Activated CD4-positive, alpha-beta T cell treated with anti-CD3 and anti-CD28 coated beads for 36 hours (primary cell): ENCODE measurements around the gene ZNF554. TPM values are rescaled to one million over a fixed set of nuclear protein-coding genes. Genes with fewer than 3 reads are reported as not detected.

Source experiments
- ATAC-seq: fragments of 200-7000 bp; cut with Tn5 transposase; one replicate; pipeline ENCODE4 v1.10.0; 2021; ENCODE audit warnings: mild to moderate bottlenecking, moderate library complexity
- CTCF ChIA-PET: fragments of 350-600 bp; sonication (Branson Sonifier 250); formaldehyde crosslinking; loops from one replicate; lab custom pipeline; 2021; ENCODE audit warnings: antibody characterized with exemption; lab: Charles Lee
- POLR2A ChIA-PET: fragments of 350-600 bp; sonication (Branson Sonifier 250); formaldehyde crosslinking; loops from one replicate; lab custom pipeline; 2021; ENCODE audit warnings: antibody characterized with exemption, inconsistent platforms; lab: Charles Lee
- DNase-seq: peaks from one replicate; pipeline ENCODE4 v3.0.0-alpha.2; 2020
- H3K27ac Mint-ChIP-seq: one replicate; pipeline ENCODE4 v1.8.0; 2021; ENCODE audit warnings: mixed read lengths
- H3K27me3 Mint-ChIP-seq: one replicate; pipeline ENCODE4 v1.8.0; 2021; ENCODE audit warnings: mixed read lengths
- H3K36me3 Mint-ChIP-seq: one replicate; pipeline ENCODE4 v1.8.0; 2021; ENCODE audit warnings: low read depth, mixed read lengths
- H3K4me1 Mint-ChIP-seq: one replicate; pipeline ENCODE4 v1.8.0; 2021; ENCODE audit warnings: mixed read lengths
- H3K4me3 Mint-ChIP-seq: one replicate; pipeline ENCODE4 v1.8.0; 2021; ENCODE audit warnings: mild to moderate bottlenecking, moderate library complexity, mixed read lengths
- H3K9me3 Mint-ChIP-seq: one replicate; pipeline ENCODE4 v1.8.0; 2021; ENCODE audit warnings: low read depth, mixed read lengths
- intact Hi-C, 2 experiments: fragments of 100-400 bp; cut with DNase I in 1 of 2; cut with micrococcal nuclease in 1 of 2; formaldehyde crosslinking; loops; one replicate each; pipeline versions ENCODE4 v1.14.2 to v1.15.1; 2022 to 2024; cut with DNase I, micrococcal nuclease
- total RNA-seq, 2 experiments: library from RNA; stranded (reverse); gene quantifications; one replicate each; pipeline ENCODE4 v1.2.3, GENCODE V29; 2021

ZNF554 gene
- total RNA-seq, 2 experiments from 2014 or later = 1.9 to 2.3 TPM

DNA sequence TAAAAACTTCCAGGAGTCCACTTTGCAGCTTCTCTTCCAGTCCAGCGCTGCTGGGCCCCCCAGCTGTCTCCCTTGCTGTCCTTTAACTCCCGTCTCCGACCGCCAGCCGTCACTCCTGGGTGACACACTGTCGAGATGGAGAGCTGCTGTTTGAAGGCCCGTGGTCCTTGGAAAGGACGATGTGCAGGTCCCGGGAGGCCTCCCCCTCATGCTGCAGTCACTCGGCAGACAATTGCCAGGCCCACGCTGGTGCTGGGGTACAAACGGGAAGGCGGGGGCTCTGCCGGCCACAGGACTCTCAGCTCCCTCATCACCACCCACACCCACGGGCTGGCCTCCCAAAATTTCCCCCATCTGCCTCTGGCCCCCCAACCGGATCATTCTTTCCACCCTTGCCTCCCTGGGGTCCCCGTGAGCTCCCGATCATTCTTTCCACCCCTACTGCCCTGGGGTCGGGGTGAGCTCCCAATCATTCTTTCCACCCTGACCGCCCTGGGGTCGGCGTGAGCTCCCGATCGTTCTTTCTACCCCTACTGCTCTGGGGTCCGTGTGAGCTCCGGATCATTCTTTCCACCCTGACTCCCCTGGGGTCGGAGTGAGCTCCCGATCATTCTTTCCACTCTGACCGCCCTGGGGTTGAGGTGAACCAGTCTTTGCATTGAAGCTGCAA lies 16.0 kb upstream of the ZNF554 start:
- H3K27ac Mint-ChIP-seq = no peak overlapping the region
- H3K4me3 Mint-ChIP-seq = no peak overlapping the region
- ChIA-PET POLR2A (no interaction called here), CTCF (no interaction called here)
- ATAC-seq (no peak), DNase-seq (no peak)
- no peaks in the 10 kb centered on the region for H3K27me3 Mint-ChIP-seq
- intact Hi-C loops = no loop called here
- H3K36me3 Mint-ChIP-seq = peaks cover 25% of the 10 kb centered on the region
- no peaks in the 10 kb centered on the region for H3K9me3 Mint-ChIP-seq
- no peaks in the 10 kb centered on the region for H3K4me1 Mint-ChIP-seq

GRCh38 chr19:2804156-2805004 lies 15.3 kb upstream of the ZNF554 start:
- intact Hi-C loops = no loop called here
- CTCF ChIA-PET = no interaction called here
- Mint-ChIP-seq H3K4me1 (no peaks in the 10 kb centered on the region), H3K4me3 (no peak overlapping the region), H3K27ac (no peak overlapping the region), H3K9me3 (no peaks in the 10 kb centered on the region), H3K27me3 (no peaks in the 10 kb centered on the region), H3K36me3 (peaks cover 31% of the 10 kb centered on the region)
- DNase-seq = no peak
- ATAC-seq = no peak
- POLR2A ChIA-PET = no interaction called here

- H3K36me3 Mint-ChIP-seq = peaks cover 31% of the 10 kb centered on the region
- no peak for DNase-seq
- ChIA-PET CTCF (no interaction called here), POLR2A (no interaction called here)
- H3K27ac Mint-ChIP-seq = no peak overlapping the region
- intact Hi-C loops = no loop called here
- no peaks in the 10 kb centered on the region for H3K4me1 Mint-ChIP-seq
- ATAC-seq = no peak
- no peaks in the 10 kb centered on the region for H3K27me3 Mint-ChIP-seq
- H3K4me3 Mint-ChIP-seq = no peak overlapping the region
- H3K9me3 Mint-ChIP-seq = no peaks in the 10 kb centered on the region
These were observed 14.3 kb upstream of the ZNF554 start for GRCh38 chr19:2805261-2805900.

GRCh38 chr19:2805991-2806649 lies 13.5 kb upstream of the ZNF554 start:
- no peak overlapping the region for H3K27ac Mint-ChIP-seq
- no peaks in the 10 kb centered on the region for H3K4me1 Mint-ChIP-seq
- no peaks in the 10 kb centered on the region for H3K9me3 Mint-ChIP-seq
- H3K36me3 Mint-ChIP-seq = peaks cover 28% of the 10 kb centered on the region
- H3K27me3 Mint-ChIP-seq = no peaks in the 10 kb centered on the region
- no peak for DNase-seq
- no peak overlapping the region for H3K4me3 Mint-ChIP-seq
- intact Hi-C loops = no loop called here
- ChIA-PET CTCF (no interaction called here), POLR2A (no interaction called here)
- ATAC-seq = no peak

DNA sequence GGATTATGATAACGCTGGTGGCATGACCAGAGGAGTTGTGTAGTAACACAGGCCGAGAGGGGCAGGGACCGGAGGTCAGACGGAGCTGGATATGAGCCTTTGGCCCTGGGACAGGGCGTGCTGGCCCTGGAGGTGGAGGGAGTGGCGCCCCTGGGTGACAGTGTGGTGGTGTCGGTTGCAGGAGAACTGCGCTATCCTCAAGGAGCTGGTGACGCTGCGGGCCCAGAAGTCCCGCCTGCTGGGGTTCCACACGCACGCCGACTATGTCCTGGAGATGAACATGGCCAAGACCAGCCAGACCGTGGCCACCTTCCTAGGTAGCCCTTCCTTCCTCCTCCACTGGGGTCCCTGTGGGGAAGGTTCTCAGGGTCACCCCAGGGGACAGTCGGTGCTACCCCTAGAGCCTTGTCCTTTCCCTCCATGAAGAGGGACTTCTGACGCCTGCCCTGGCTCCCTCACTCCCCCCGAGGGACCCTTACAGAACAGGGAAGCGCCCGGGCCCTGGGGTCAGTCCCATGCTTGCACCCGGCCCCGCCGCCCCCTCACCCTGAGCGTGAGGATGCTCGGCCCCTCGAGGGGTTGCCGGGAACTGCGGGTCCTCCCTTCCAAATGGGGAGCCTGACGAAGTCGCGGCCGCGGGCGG lies 12.8 kb upstream of the ZNF554 start:
- no peak overlapping the region for H3K4me3 Mint-ChIP-seq
- intact Hi-C loops = no loop called here
- ChIA-PET POLR2A (no interaction called here), CTCF (no interaction called here)
- ATAC-seq (no peak), DNase-seq (no peak)
- no peaks in the 10 kb centered on the region for H3K4me1 Mint-ChIP-seq
- peaks cover 26% of the 10 kb centered on the region for H3K36me3 Mint-ChIP-seq
- H3K27me3 Mint-ChIP-seq = no peaks in the 10 kb centered on the region
- no peaks in the 10 kb centered on the region for H3K9me3 Mint-ChIP-seq
- no peak overlapping the region for H3K27ac Mint-ChIP-seq

GRCh38 chr19:2807379-2808128 lies 12.1 kb upstream of the ZNF554 start:
- ATAC-seq (no peak), DNase-seq (no peak)
- H3K9me3 Mint-ChIP-seq = no peaks in the 10 kb centered on the region
- CTCF ChIA-PET = no interaction called here
- H3K4me3 Mint-ChIP-seq = no peak overlapping the region
- H3K27me3 Mint-ChIP-seq = no peaks in the 10 kb centered on the region
- intact Hi-C loops = no loop called here
- H3K27ac Mint-ChIP-seq = no peak overlapping the region
- H3K36me3 Mint-ChIP-seq = peaks cover 23% of the 10 kb centered on the region
- H3K4me1 Mint-ChIP-seq = no peaks in the 10 kb centered on the region
- POLR2A ChIA-PET = no interaction called here

DNA sequence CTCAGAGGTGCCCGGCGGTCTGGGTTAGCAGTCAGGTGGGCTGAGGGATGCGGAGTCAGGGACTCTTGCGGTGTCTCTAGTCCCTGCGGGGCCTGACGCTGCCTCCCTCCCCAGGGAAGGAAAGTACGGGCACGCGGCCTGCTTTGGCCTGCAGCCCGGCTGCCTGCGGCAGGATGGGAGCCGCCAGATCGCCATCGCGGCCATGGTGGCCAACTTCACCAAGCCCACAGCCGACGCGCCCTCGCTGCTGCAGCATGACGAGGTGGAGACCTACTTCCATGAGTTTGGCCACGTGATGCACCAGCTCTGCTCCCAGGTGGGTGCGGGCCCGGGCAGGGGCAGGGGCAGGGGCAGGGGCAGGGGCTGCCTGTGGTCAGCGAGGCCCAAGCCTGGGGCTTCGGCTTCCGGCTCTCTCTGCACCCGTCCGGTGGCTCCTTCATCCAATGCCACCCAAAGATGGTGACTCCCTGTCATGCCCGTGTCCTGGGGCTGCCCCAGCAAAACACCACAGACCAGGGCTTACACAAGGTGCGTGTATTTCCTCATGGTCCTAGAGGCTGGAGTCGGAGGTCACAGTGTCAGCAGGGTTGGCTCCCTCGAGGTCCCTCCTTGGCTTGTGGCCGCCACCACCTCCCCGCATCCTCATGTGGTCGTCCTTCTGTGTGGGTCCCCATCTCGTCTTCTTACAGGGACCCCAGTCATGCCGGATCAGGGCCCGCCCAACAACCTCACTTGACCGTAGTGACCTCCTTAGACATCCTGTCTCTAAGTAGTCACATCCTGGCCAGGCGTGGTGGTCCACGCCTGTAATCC lies 11.3 kb upstream of the ZNF554 start:
- intact Hi-C loops = no loop called here
- no peak overlapping the region for H3K27ac Mint-ChIP-seq

DNA sequence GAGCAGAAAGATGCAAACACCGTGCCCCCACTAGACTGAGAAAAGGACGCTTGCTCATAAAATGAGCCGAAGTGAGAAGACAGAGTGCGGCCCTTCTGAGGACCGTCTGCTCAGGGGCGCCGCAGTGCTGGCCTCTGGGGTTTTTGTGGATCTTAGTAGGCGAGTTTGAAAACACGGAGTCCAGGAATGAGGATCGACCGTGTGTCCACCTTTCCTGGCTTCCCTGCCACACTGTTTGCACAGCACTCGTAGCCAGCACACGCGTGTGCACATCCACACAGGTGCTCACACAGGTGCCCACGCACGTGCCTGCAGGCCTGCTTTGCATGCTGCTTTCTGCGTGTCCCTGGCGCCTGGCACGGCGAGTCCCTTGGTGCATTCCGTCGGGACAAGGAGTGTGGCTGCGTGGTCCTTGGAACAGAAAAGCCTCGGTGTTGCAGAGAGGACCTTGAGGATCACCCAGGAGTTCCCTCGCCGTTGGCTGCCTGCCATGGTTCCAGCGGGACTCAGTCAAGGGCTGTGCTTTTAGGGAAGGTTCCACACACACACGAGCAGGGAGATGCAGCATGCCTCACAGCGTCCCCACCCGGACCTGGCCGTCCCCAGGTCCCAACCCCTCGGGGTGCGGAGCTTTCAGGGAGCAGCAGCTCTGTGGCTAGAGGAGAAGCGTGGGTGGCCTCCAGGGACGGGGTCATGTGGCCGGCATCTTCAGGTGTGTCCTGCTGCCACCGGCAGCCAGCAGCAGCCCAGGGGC lies 10.1 kb upstream of the ZNF554 start:
- H3K27ac Mint-ChIP-seq = no peak overlapping the region
- H3K27me3 Mint-ChIP-seq = no peaks in the 10 kb centered on the region
- CTCF ChIA-PET = interaction anchor here (0.5 kb wide), 1 partner anchor 325 kb away, joined by 3 read pairs; no protein-coding TSS in a partner anchor
- no peaks in the 10 kb centered on the region for H3K9me3 Mint-ChIP-seq
- POLR2A ChIA-PET = no interaction called here
- intact Hi-C loops = no loop called here
- no peak for DNase-seq
- H3K36me3 Mint-ChIP-seq = peaks cover 14% of the 10 kb centered on the region
- no peaks in the 10 kb centered on the region for H3K4me1 Mint-ChIP-seq
- ATAC-seq = no peak
- no peak overlapping the region for H3K4me3 Mint-ChIP-seq

More for the DNA sequence above, 11.3 kb upstream of the ZNF554 start:
- Mint-ChIP-seq H3K4me1 (no peaks in the 10 kb centered on the region), H3K27me3 (no peaks in the 10 kb centered on the region), H3K9me3 (no peaks in the 10 kb centered on the region), H3K4me3 (no peak overlapping the region), H3K36me3 (peaks cover 16% of the 10 kb centered on the region)
- DNase-seq (no peak), ATAC-seq (no peak)
- POLR2A ChIA-PET = no interaction called here
- CTCF ChIA-PET = no interaction called here

GRCh38 chr19:2810141-2811091 lies 9.3 kb upstream of the ZNF554 start:
- peaks cover 12% of the 10 kb centered on the region for H3K36me3 Mint-ChIP-seq
- no peaks in the 10 kb centered on the region for H3K27me3 Mint-ChIP-seq
- H3K4me1 Mint-ChIP-seq = no peaks in the 10 kb centered on the region
- H3K4me3 Mint-ChIP-seq = no peak overlapping the region
- POLR2A ChIA-PET = no interaction called here
- no peaks in the 10 kb centered on the region for H3K9me3 Mint-ChIP-seq
- intact Hi-C loops = no loop called here
- ATAC-seq (no peak), DNase-seq (no peak)
- no peak overlapping the region for H3K27ac Mint-ChIP-seq
- CTCF ChIA-PET = interaction anchor here (0.5 to 0.6 kb wide), 2 partner anchors 51 to 326 kb away, joined by 3 read pairs; no protein-coding TSS in a partner anchor
